ENCODE results near the gene EFCAB11. TPM values are rescaled to one million over a fixed set of nuclear protein-coding genes. Genes with fewer than 3 reads are reported as not detected.

The EFCAB11 gene
- total and polyA plus RNA-seq, 2 donors (not counting 3 experiments of a cell fraction or from before 2014, with no cell fraction given), result 2.8 to 6.3 TPM

DNA sequence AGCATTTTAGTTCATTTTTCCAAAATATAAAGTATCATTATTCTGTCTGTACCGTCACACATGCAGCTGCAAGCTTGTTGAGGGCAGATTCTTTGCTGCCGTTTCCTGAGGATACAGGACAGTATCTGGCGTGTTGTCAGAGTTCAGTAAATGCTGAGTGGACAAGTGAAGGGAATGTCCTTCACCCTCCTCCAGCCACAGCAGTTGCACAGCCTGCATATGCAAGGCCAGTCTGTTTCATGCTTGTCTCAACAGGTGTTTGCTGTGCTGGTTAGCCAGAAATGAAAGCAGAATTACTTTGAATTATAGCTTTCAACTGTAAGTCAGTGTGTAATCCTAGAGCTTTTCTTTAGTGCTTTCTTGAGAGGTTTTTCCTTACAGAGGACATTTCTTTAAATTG lies 37.7 kb upstream of the EFCAB11 start:
- FAIRE-seq (no peak), DNase-seq (ENCODE audit: low read depth, low spot score) (no peak)
- H3K9ac ChIP-seq (replicated peaks; ENCODE audit: extremely low read depth, insufficient read depth, low read length), result no peak overlapping the region
- H3K27ac ChIP-seq (ENCODE audit: insufficient read depth, low read depth, low read length), result no peak overlapping the region
- no TSS peak for BruUV-seq (replicated peaks)
- POLR2A ChIA-PET, result no interaction called here
- no peaks in the 10 kb centered on the region for H3K4me1 ChIP-seq (ENCODE audit: control insufficient read depth, extremely low read depth, insufficient read depth, low read length)
- peaks cover 5 to 14% of the 10 kb centered on the region in 2 experiments for H3K36me3 ChIP-seq (ENCODE audit: control insufficient read depth in 2 of 2, extremely low read depth in 1 of 2, insufficient read depth in 2 of 2, low read length in 2 of 2)
- dilution Hi-C loops (cut with MboI; ENCODE audit: extremely low pct_ligation_motif_present, low sequenced_read_pairs), result no loop called here
- no peaks in the 10 kb centered on the region for H3K9me1 ChIP-seq (replicated peaks; ENCODE audit: control insufficient read depth, extremely low read depth, insufficient read depth, low read length)
- no peak overlapping the region for H3K4me2 ChIP-seq (ENCODE audit: insufficient read depth, low read length)
- TF ChIP-seq POLR2A (IDR thresholded peaks at IDR 0.05; ENCODE audit: low read depth, low read length) (no peak), FOS (IDR thresholded peaks at IDR 0.05; ENCODE audit: borderline replicate concordance, insufficient read depth, low read length) (no peak), POLR2AphosphoS5 (IDR thresholded peaks at IDR 0.05; ENCODE audit: insufficient read depth, low read depth, low read length) (no peak), JUN (IDR thresholded peaks at IDR 0.05; ENCODE audit: borderline replicate concordance, insufficient read depth, insufficient read length, low read depth) (no peak), EZH2 (IDR thresholded peaks at IDR 0.05; ENCODE audit: borderline replicate concordance, low read depth, low read length, severe bottlenecking) (no peak)
- TF ChIP-seq, protein P1, sequence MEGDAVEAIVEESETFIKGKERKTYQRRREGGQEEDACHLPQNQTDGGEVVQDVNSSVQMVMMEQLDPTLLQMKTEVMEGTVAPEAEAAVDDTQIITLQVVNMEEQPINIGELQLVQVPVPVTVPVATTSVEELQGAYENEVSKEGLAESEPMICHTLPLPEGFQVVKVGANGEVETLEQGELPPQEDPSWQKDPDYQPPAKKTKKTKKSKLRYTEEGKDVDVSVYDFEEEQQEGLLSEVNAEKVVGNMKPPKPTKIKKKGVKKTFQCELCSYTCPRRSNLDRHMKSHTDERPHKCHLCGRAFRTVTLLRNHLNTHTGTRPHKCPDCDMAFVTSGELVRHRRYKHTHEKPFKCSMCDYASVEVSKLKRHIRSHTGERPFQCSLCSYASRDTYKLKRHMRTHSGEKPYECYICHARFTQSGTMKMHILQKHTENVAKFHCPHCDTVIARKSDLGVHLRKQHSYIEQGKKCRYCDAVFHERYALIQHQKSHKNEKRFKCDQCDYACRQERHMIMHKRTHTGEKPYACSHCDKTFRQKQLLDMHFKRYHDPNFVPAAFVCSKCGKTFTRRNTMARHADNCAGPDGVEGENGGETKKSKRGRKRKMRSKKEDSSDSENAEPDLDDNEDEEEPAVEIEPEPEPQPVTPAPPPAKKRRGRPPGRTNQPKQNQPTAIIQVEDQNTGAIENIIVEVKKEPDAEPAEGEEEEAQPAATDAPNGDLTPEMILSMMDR (IDR thresholded peaks at IDR 0.05; ENCODE audit: extremely low read depth in 1 of 2, insufficient read depth in 1 of 2, low read depth in 1 of 2, low read length in 2 of 2), result no peak
- TF ChIP-seq, protein P2, sequence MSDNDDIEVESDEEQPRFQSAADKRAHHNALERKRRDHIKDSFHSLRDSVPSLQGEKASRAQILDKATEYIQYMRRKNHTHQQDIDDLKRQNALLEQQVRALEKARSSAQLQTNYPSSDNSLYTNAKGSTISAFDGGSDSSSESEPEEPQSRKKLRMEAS (IDR thresholded peaks at IDR 0.05; ENCODE audit: insufficient read depth, insufficient read length), result no peak
- no peaks in the 10 kb centered on the region for H3K79me2 ChIP-seq (ENCODE audit: control insufficient read depth, insufficient read depth, low read length)
- H2AFZ ChIP-seq (ENCODE audit: low read depth, low read length), result no peak overlapping the region
- intact Hi-C loops (cut with micrococcal nuclease), result no loop called here
- CTCF ChIA-PET, result interaction anchor here (1.0 to 2.2 kb wide), 4 partner anchors 11 to 243 kb away, joined by 3 to 10 read pairs (median 5); no protein-coding TSS in a partner anchor
- no peaks in the 10 kb centered on the region for H3K27me3 ChIP-seq (ENCODE audit: control insufficient read depth in 2 of 2, insufficient read depth in 2 of 2, low read length in 2 of 2)
- H3K9me3 ChIP-seq (replicated peaks; ENCODE audit: control insufficient read depth, insufficient read depth, low read length), result no peaks in the 10 kb centered on the region
- H3K4me3 ChIP-seq (replicated peaks in 1 of 3; ENCODE audit: insufficient read depth in 1 of 3, low read depth in 1 of 3, low read length in 3 of 3), result no peak overlapping the region
- H4K20me1 ChIP-seq (replicated peaks; ENCODE audit: control insufficient read depth, extremely low read depth, insufficient read depth, low read length), result no peaks in the 10 kb centered on the region

Measured in endothelial cell of umbilical vein (primary cell).